Prostate gland (tissue), 2 donors: ENCODE measurements around the gene FKBP2.

ENCODE experiments used
- CTCF ChIP-seq, 4 experiments: fragments of 200-600 bp in 2 of 4; fragments of 450-650 bp in 2 of 4; sonication (generic) in 2 of 4; IDR thresholded peaks; 1 replicate in 3 of 4; 2 replicates in 1 of 4; pipeline ENCODE4 v1.5.1; 2016 to 2019; ENCODE audit warnings: antibody characterized with exemption in 4 of 4, mild to moderate bottlenecking in 2 of 4, moderate library complexity in 2 of 4
- POLR2A ChIP-seq: fragments of 450-650 bp; IDR thresholded peaks from one replicate; pipeline ENCODE4 v1.6.1; 2016; ENCODE audit warnings: antibody characterized with exemption, mild to moderate bottlenecking

DNA sequence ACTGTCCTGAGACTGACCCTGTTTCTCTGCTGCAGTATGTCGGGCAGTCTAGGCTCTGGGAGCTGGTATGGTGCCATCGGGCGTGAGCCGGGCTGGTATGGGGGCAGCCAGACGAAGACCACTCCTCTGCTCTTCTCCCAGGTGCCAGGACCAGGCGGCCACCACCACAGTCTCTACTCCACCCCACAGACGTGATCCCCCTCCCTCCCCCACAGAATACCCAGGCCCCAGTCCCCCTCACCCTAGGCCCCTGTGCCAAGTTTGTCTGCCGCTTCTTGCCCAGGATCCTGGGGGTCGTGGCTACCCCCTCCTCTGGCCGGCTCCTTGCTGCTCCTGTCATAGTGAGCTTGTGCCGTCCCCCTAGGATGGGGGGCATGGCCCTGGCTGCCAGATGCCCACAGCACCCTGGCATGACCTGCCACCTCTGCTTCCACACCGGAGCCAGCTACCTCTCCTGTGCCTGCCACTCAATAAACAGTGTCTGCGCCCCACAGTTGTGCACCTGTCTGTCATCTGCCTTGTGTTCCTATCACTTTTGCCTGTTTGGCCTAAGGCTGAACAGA, 48.2 kb downstream of the FKBP2 start:
- TF ChIP-seq CTCF (IDR thresholded peaks at IDR 0.05) (no peak), POLR2A (no peak)
